ENCODE data around the gene GRIP1. TPM values are rescaled to one million over a fixed set of nuclear protein-coding genes. Genes with fewer than 3 reads are reported as not detected.

GRIP1 gene
- total RNA-seq, 3 donors from 2014 or later (not counting 1 experiment from before 2014, with no cell fraction given): 1.3 to 3.6 (median 1.7) TPM

GRCh38 chr12:66724616-66725015, 45.7 kb upstream of the GRIP1 start:
- TF ChIP-seq CTCF (IDR thresholded peaks at IDR 0.05): no peak
- no peak overlapping the region for H3K27ac ChIP-seq (ENCODE audit: low read length)
- no peaks in the 10 kb centered on the region for H3K36me3 ChIP-seq (ENCODE audit: control insufficient read depth, insufficient read depth, low read length)
- ATAC-seq: no peak
- H3K4me3 ChIP-seq (ENCODE audit: low read length): no peak overlapping the region
- H3K27me3 Mint-ChIP-seq (ENCODE audit: low read depth in 2 of 2): no peaks in the 10 kb centered on the region
- H3K27ac Mint-ChIP-seq: no peak overlapping the region
- no peaks in the 10 kb centered on the region for H3K9me3 ChIP-seq (ENCODE audit: control insufficient read depth, insufficient read depth, low read length)
- H3K4me1 Mint-ChIP-seq: no peaks in the 10 kb centered on the region
- no peaks in the 10 kb centered on the region for H3K27me3 ChIP-seq (ENCODE audit: control insufficient read depth, insufficient read depth, low read length)
- no peaks in the 10 kb centered on the region for H3K9me3 Mint-ChIP-seq
- no peak for DNase-seq
- H3K36me3 Mint-ChIP-seq: no peaks in the 10 kb centered on the region
- intact Hi-C loops (cut with micrococcal nuclease): no loop called here
- H3K4me3 Mint-ChIP-seq: no peak overlapping the region
- no peaks in the 10 kb centered on the region for H3K4me1 ChIP-seq (ENCODE audit: control insufficient read depth, insufficient read depth, low read length)
- 79% methylated on average over 4 of the region's 4 CpGs for WGBS (ENCODE audit: insufficient coverage)

DNA sequence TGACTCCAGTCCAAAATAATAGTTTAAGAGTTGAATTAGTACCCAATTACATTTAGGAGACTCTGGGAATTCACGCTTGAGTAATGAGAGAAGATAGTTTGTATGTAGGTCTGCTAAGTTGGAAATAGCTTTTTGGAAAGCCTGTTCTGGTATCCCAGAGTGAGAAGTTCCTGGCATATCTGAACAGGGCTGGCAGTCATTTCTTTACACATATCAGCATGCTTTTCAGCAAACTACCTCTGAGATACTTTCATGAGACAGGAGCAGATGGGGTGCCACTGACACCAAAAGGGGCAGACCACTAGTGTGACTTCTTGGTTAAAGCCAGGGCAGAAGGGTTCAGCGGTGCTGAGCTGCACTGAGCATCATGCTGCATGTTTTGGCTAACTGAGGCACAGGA, 45.1 kb upstream of the GRIP1 start:
- no peaks in the 10 kb centered on the region for H3K36me3 ChIP-seq (ENCODE audit: control insufficient read depth, insufficient read depth, low read length)
- H3K4me3 Mint-ChIP-seq: no peak overlapping the region
- H3K4me1 ChIP-seq (ENCODE audit: control insufficient read depth, insufficient read depth, low read length): no peaks in the 10 kb centered on the region
- H3K4me3 ChIP-seq (ENCODE audit: low read length): no peak overlapping the region
- H3K36me3 Mint-ChIP-seq: no peaks in the 10 kb centered on the region
- H3K9me3 Mint-ChIP-seq: no peaks in the 10 kb centered on the region
- H3K27me3 ChIP-seq (ENCODE audit: control insufficient read depth, insufficient read depth, low read length): no peaks in the 10 kb centered on the region
- DNase-seq (no peak), ATAC-seq (no peak)
- TF ChIP-seq CTCF (IDR thresholded peaks at IDR 0.05): no peak
- WGBS (ENCODE audit: insufficient coverage): 92% methylated on average over 2 of the region's 2 CpGs
- no peak overlapping the region for H3K27ac Mint-ChIP-seq
- H3K4me1 Mint-ChIP-seq: no peaks in the 10 kb centered on the region
- intact Hi-C loops (cut with micrococcal nuclease): no loop called here
- H3K27me3 Mint-ChIP-seq (ENCODE audit: low read depth in 2 of 2): no peaks in the 10 kb centered on the region
- H3K9me3 ChIP-seq (ENCODE audit: control insufficient read depth, insufficient read depth, low read length): no peaks in the 10 kb centered on the region
- no peak overlapping the region for H3K27ac ChIP-seq (ENCODE audit: low read length)

DNA sequence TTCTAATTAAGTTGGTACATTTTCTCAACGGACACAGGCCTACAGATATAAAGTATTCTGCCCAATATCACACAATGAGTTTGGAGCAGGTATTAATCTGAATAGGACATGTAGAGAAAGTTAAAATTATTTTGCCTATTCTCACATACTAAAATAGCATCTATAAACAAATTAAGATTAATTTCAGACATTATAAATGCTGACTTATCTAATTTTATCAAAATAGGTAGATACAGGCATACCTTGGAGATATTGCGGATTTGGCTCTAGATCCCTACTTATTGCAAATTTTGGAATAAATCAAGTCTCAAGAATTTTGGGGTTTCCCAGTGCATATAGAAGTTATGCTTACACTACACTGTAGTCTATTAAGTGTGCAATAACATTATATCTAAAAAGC, 41.0 kb upstream of the GRIP1 start:
- DNase-seq (no peak), ATAC-seq (no peak)
- Histone ChIP-seq H3K9me3 (ENCODE audit: control insufficient read depth, insufficient read depth, low read length) (no peaks in the 10 kb centered on the region), H3K36me3 (ENCODE audit: control insufficient read depth, insufficient read depth, low read length) (no peaks in the 10 kb centered on the region), H3K4me1 (ENCODE audit: control insufficient read depth, insufficient read depth, low read length) (no peaks in the 10 kb centered on the region), H3K27ac (ENCODE audit: low read length) (no peak overlapping the region), H3K27me3 (ENCODE audit: control insufficient read depth, insufficient read depth, low read length) (no peaks in the 10 kb centered on the region), H3K4me3 (ENCODE audit: low read length) (no peak overlapping the region)
- Mint-ChIP-seq H3K36me3 (no peaks in the 10 kb centered on the region), H3K27ac (no peak overlapping the region), H3K27me3 (ENCODE audit: low read depth in 2 of 2) (no peaks in the 10 kb centered on the region), H3K9me3 (peaks cover 0 to 1% of the 10 kb centered on the region in 2 donors), H3K4me3 (no peak overlapping the region), H3K4me1 (peaks cover 3% of the 10 kb centered on the region in 2 donors)
- intact Hi-C loops (cut with micrococcal nuclease): no loop called here
- 100% methylated on average over 1 of the region's 2 CpGs for WGBS (ENCODE audit: insufficient coverage)
- no peak for TF ChIP-seq CTCF (IDR thresholded peaks at IDR 0.05)

DNA sequence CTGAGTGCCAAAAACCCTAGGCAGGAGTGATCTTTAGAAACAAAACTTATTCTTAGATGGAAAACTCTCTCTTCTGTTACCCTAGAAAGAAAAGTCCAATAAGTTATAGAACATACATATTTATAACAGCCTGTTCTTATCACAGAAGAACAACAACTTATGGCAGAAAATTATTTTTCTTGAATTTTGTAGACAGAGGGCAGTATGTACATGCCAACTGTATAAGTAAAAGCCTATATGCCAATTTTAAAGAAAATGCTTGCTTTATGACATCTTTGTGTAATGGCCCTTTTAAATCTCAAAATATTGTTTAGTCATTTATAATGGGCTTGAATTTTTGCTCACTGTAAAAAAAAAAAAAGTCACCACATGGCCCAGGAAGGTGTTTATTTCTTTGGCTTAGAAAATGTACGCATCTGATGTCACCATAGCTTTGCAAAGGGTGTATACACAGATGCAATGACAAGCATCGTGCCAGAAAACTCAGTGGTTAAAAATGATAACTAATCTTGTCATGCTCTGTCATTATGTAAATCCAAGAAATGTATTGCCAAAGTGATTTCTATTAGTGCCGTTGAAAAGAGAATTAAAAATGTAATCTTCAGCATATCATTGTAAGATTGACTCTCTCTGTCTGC, 38.3 kb upstream of the GRIP1 start:
- Mint-ChIP-seq H3K4me1 (peaks cover 20 to 22% of the 10 kb centered on the region in 2 donors), H3K4me3 (no peak overlapping the region), H3K27ac (no peak overlapping the region), H3K27me3 (ENCODE audit: low read depth in 2 of 2) (no peaks in the 10 kb centered on the region), H3K36me3 (no peaks in the 10 kb centered on the region), H3K9me3 (peaks cover 0 to 3% of the 10 kb centered on the region in 2 donors)
- Histone ChIP-seq H3K27ac (ENCODE audit: low read length) (no peak overlapping the region), H3K4me1 (ENCODE audit: control insufficient read depth, insufficient read depth, low read length) (peaks cover 4% of the 10 kb centered on the region), H3K4me3 (ENCODE audit: low read length) (no peak overlapping the region), H3K36me3 (ENCODE audit: control insufficient read depth, insufficient read depth, low read length) (no peaks in the 10 kb centered on the region), H3K27me3 (ENCODE audit: control insufficient read depth, insufficient read depth, low read length) (no peaks in the 10 kb centered on the region), H3K9me3 (ENCODE audit: control insufficient read depth, insufficient read depth, low read length) (no peaks in the 10 kb centered on the region)
- intact Hi-C loops (cut with micrococcal nuclease): no loop called here
- 92% methylated on average over 2 of the region's 3 CpGs for WGBS (ENCODE audit: insufficient coverage)
- DNase-seq (no peak), ATAC-seq (no peak)
- no peak for TF ChIP-seq CTCF (IDR thresholded peaks at IDR 0.05)

Data from natural killer cell (primary cell).